HepG2 (cell line): ENCODE results near the gene LTB4R. TPM values are rescaled to one million over a fixed set of nuclear protein-coding genes. Genes with fewer than 3 reads are reported as not detected.
"Not testable (repeated sequence)": the region's sequence is repeated elsewhere in the genome, so short reads cannot be mapped to it uniquely, and the experiment has no call there.

Experiments
- ATAC-seq: fragments of 200-7000 bp; cut with Tn5 transposase; 3 replicates; pipeline ENCODE4 v1.9.1; 2020; ENCODE audit warnings: mild to moderate bottlenecking, moderate library complexity
- BruUV-seq: library from RNA; stranded (reverse); fragments of 400-500 nt; replicated peaks from 2 replicates; lab custom pipeline; 2021; lab: Mats Ljungman, UMichigan
- CTCF ChIA-PET: fragments of 300-600 bp; formaldehyde crosslinking; extraction: SDS; loops from one replicate; lab custom pipeline; 2021; ENCODE audit warnings: low total read pairs, inconsistent platforms, low intra/inter-chr PET ratio; lab: Yijun Ruan, JAX
- POLR2A ChIA-PET: fragments of 350-600 bp; sonication (Branson Sonifier 250); formaldehyde crosslinking; loops from one replicate; lab custom pipeline; 2020; ENCODE audit warnings: antibody characterized with exemption, inconsistent platforms; lab: Yijun Ruan, JAX
- DNase-seq: peaks from one replicate; pipeline ENCODE4 v3.0.0-alpha.2; 2015; ENCODE audit warnings: low spot score
- FAIRE-seq: peaks from 3 replicates; lab custom pipeline; 2011; peaks lifted over from hg19 to GRCh38; lab: Jason Lieb, UNC
- H2AFZ ChIP-seq: one replicate; pipeline ENCODE4 v1.6.1; 2011; ENCODE audit warnings: low read length, inconsistent platforms
- H3K27ac ChIP-seq: fragments of 300-600 bp; 3 replicates; pipeline ENCODE4 v1.8.0; 2011; ENCODE audit warnings: mixed run types, mild to moderate bottlenecking, mixed read lengths, low read length, inconsistent platforms; ENCODE audit not compliant: insufficient read depth; ENCODE audit errors: extremely low read length
- H3K27me3 ChIP-seq, 2 experiments: fragments of 200-600 bp in 1 of 2; 2 replicates in 1 of 2; 3 replicates in 1 of 2; pipeline versions ENCODE4 v1.6.0 to v1.8.0; 2011; ENCODE audit warnings: low read length in 2 of 2, mild to moderate bottlenecking in 2 of 2, moderate library complexity in 2 of 2, inconsistent platforms in 1 of 2; ENCODE audit not compliant: insufficient read depth in 2 of 2, control insufficient read depth in 1 of 2
- H3K36me3 ChIP-seq, 2 experiments: fragments of 200-600 bp in 1 of 2; replicated peaks in 1 of 2; 2 replicates in 1 of 2; 3 replicates in 1 of 2; pipeline versions ENCODE4 v1.5.1 to v1.8.0; 2011; ENCODE audit warnings: low read length in 2 of 2, inconsistent platforms in 1 of 2; ENCODE audit not compliant: insufficient read depth in 2 of 2, control insufficient read depth in 1 of 2
- H3K4me1 ChIP-seq: 2 replicates; pipeline ENCODE4 v1.5.1; 2012; ENCODE audit warnings: low read length, inconsistent platforms; ENCODE audit not compliant: insufficient read depth
- H3K4me2 ChIP-seq: 2 replicates; pipeline ENCODE4 v1.6.0; 2011; ENCODE audit warnings: low read depth, low read length, inconsistent platforms
- H3K4me3 ChIP-seq, 3 experiments: fragments of 200-600 bp in 1 of 3; sonication (generic), shearing (Covaris generic) in 1 of 3; replicated peaks in 1 of 3; 2 replicates each; pipeline ENCODE4 v1.5.1; 2011 to 2016; ENCODE audit warnings: low read length in 3 of 3, inconsistent platforms in 2 of 3, low read depth in 2 of 3, mild to moderate bottlenecking in 2 of 3, control low read depth in 1 of 3, mixed read lengths in 1 of 3; ENCODE audit not compliant: insufficient read depth in 1 of 3
- H3K79me2 ChIP-seq: one replicate; pipeline ENCODE4 v1.6.1; 2011; ENCODE audit warnings: low read length, inconsistent platforms; ENCODE audit not compliant: insufficient read depth
- H3K9ac ChIP-seq: 2 replicates; pipeline ENCODE4 v1.6.0; 2011; ENCODE audit warnings: mild to moderate bottlenecking, low read depth, low read length, inconsistent platforms; ENCODE audit not compliant: insufficient read depth
- H3K9me3 ChIP-seq: 2 replicates; pipeline ENCODE4 v1.5.1; 2012; ENCODE audit warnings: mild to moderate bottlenecking, low read length
- H4K20me1 ChIP-seq: 2 replicates; pipeline ENCODE4 v1.6.0; 2011; ENCODE audit warnings: inconsistent platforms, mild to moderate bottlenecking, low read length, moderate library complexity; ENCODE audit not compliant: insufficient read depth
- CEBPG ChIP-seq: IDR thresholded peaks from 2 replicates; pipeline ENCODE4 v1.6.1; 2016
- ELF3 ChIP-seq: IDR thresholded peaks from 2 replicates; pipeline ENCODE4 v1.6.1; 2016; ENCODE audit warnings: missing genetic modification reagents, missing compliant biosample characterization
- FOXO1 ChIP-seq: sonication (generic); formaldehyde crosslinking; IDR thresholded peaks from 2 replicates; pipeline ENCODE4 v1.4.0; 2020; ENCODE audit warnings: missing genetic modification reagents
- STAG1 ChIP-seq: sonication (generic); formaldehyde crosslinking; IDR thresholded peaks from 2 replicates; pipeline ENCODE4 v1.4.0; 2020; ENCODE audit warnings: missing genetic modification reagents
- THAP11 ChIP-seq: IDR thresholded peaks from 2 replicates; pipeline ENCODE4 v1.6.1; 2016; ENCODE audit warnings: missing biosample characterization, missing genetic modification reagents
- WGBS: methylation state at CpG from one replicate; pipeline ENCODE4 v1.1.6; 2017; ENCODE audit warnings: low lambda C conversion rate; 5-methylcytosine and 5-hydroxymethylcytosine counted together
- in situ Hi-C: cut with HindIII; loops from 2 replicates; pipeline ENCODE4 v1.10.0; 2017; ENCODE audit warnings: low pct_unique_long_range_greater_than_20kb; ENCODE audit not compliant: extremely low pct_ligation_motif_present
- intact Hi-C: fragments of 100-400 bp; cut with micrococcal nuclease; formaldehyde crosslinking; loops from one replicate; pipeline ENCODE4 v1.10.0; 2022; ENCODE audit not compliant: unreplicated experiment
- polyA plus RNA-seq, 8 experiments: library from polyadenylated mRNA; depleted of rRNA in 3 of 8; stranded (reverse) in 7 of 8; unstranded in 1 of 8; fragments of >200 nt; fragmentation: Illumina TruSeq in 4 of 8; extraction: Trizol in 4 of 8; gene quantifications; 2 replicates each; pipeline versions ENCODE4 v1.2.1 to v1.2.3, GENCODE V29; 2011 to 2016; ENCODE audit warnings: low read depth in 4 of 8, missing spikeins in 1 of 8, mixed read lengths in 1 of 8; ENCODE audit not compliant: insufficient read depth in 1 of 8
- total RNA-seq, 5 experiments: library from RNA; depleted of rRNA; stranded (reverse); fragments of >200 nt; fragmentation: Illumina TruSeq; extraction: Trizol; gene quantifications; 2 replicates each; pipeline ENCODE4 v1.2.3, GENCODE V29; 2016; ENCODE audit warnings: low read depth in 1 of 5
- TF ChIP-seq, protein P1 (sequence below): sonication (generic); formaldehyde crosslinking; IDR thresholded peaks from 2 replicates; pipeline ENCODE4 v1.5.1; 2020; ENCODE audit warnings: mild to moderate bottlenecking, missing genetic modification reagents, moderate library complexity
- TF ChIP-seq, protein P2 (sequence below): sonication (generic); formaldehyde crosslinking; IDR thresholded peaks from 2 replicates; pipeline ENCODE4 v1.4.0; 2020; ENCODE audit warnings: missing genetic modification reagents
- TF ChIP-seq, protein P3 (sequence below): IDR thresholded peaks from 2 replicates; pipeline ENCODE4 v1.4.0; 2020; ENCODE audit warnings: mild to moderate bottlenecking, missing genetic modification reagents
- TF ChIP-seq, protein P4 (sequence below): sonication (generic); formaldehyde crosslinking; IDR thresholded peaks from 2 replicates; pipeline ENCODE4 v1.5.0; 2020; ENCODE audit warnings: mild to moderate bottlenecking, missing genetic modification reagents, borderline replicate concordance

The LTB4R gene
- total and polyA plus RNA-seq, 2 of the 13 experiments (the other 11 are each of a cell fraction or from before 2014, with no cell fraction given), result 3.2 to 8.2 TPM

DNA sequence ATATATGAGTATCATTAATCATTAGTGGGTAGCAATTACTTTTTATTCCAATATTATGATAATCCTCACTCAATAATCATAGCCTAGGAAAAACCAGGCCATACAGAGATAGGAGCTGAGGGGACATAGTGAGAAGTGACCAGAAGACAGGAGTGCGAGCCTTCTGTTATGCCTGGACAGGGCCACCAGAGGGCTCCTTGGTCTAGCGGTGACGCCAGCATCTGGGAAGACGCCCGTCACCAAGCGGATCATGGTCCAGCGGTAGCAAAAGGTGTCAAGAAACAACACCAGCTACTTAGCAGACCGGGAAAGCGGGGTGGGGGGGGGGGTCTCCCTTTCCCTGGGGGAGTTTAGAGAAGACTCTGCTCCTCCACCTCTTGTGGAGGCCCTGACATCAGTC lies 16.6 kb downstream of the LTB4R start:
- ChIA-PET POLR2A (interaction anchor here (2.1 to 3.1 kb wide), 3 partner anchors 85 to 110 kb away, joined by 4 to 14 read pairs (median 12); partner anchors contain the start of genes CBLN3, KHNYN and TINF2), CTCF (interaction anchor here (0.9 to 10.2 kb wide), 2 partner anchors 84 to 106 kb away, joined by 3 to 235 read pairs; partner anchors contain the start of genes CBLN3 and KHNYN)
- H3K4me3 ChIP-seq, H3K79me2 ChIP-seq, H3K9ac ChIP-seq, DNase-seq, ATAC-seq, H2AFZ ChIP-seq, BruUV-seq, H3K4me2 ChIP-seq, H3K36me3 ChIP-seq, H3K9me3 ChIP-seq, in situ Hi-C loops, H3K27ac ChIP-seq, H4K20me1 ChIP-seq: not testable (repeated sequence)
- peak; percentile 56 for FAIRE-seq
- WGBS, result 2% methylated on average over 9 of the region's 9 CpGs
- Histone ChIP-seq H3K4me1 (peaks cover 23% of the 10 kb centered on the region), H3K27me3 (peaks cover 30 to 81% of the 10 kb centered on the region in 2 experiments)
- intact Hi-C loops, result loop anchor here (1.0 kb wide), 2 partner anchors 103 to 108 kb away; no protein-coding TSS in a partner anchor
- TF ChIP-seq, protein P1, sequence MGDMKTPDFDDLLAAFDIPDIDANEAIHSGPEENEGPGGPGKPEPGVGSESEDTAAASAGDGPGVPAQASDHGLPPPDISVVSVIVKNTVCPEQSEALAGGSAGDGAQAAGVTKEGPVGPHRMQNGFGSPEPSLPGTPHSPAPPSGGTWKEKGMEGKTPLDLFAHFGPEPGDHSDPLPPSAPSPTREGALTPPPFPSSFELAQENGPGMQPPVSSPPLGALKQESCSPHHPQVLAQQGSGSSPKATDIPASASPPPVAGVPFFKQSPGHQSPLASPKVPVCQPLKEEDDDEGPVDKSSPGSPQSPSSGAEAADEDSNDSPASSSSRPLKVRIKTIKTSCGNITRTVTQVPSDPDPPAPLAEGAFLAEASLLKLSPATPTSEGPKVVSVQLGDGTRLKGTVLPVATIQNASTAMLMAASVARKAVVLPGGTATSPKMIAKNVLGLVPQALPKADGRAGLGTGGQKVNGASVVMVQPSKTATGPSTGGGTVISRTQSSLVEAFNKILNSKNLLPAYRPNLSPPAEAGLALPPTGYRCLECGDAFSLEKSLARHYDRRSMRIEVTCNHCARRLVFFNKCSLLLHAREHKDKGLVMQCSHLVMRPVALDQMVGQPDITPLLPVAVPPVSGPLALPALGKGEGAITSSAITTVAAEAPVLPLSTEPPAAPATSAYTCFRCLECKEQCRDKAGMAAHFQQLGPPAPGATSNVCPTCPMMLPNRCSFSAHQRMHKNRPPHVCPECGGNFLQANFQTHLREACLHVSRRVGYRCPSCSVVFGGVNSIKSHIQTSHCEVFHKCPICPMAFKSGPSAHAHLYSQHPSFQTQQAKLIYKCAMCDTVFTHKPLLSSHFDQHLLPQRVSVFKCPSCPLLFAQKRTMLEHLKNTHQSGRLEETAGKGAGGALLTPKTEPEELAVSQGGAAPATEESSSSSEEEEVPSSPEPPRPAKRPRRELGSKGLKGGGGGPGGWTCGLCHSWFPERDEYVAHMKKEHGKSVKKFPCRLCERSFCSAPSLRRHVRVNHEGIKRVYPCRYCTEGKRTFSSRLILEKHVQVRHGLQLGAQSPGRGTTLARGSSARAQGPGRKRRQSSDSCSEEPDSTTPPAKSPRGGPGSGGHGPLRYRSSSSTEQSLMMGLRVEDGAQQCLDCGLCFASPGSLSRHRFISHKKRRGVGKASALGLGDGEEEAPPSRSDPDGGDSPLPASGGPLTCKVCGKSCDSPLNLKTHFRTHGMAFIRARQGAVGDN (CRISPR knock-in tag), result peak; percentile 39; the same call in 1 of the 2 replicates
- TF ChIP-seq ELF3 (CRISPR knock-in tag), result 0 out of 2 replicates have a peak, but pooled peaks have one; percentile 35
- TF ChIP-seq FOXO1 (CRISPR knock-in tag), result 0 out of 2 replicates have a peak, but pooled peaks have one; percentile 23
- 0 out of 2 replicates have a peak, but pooled peaks have one; percentile 6 for TF ChIP-seq CEBPG (CRISPR knock-in tag)
- peak; percentile 81 for TF ChIP-seq STAG1 (CRISPR knock-in tag)
- TF ChIP-seq, protein P2, sequence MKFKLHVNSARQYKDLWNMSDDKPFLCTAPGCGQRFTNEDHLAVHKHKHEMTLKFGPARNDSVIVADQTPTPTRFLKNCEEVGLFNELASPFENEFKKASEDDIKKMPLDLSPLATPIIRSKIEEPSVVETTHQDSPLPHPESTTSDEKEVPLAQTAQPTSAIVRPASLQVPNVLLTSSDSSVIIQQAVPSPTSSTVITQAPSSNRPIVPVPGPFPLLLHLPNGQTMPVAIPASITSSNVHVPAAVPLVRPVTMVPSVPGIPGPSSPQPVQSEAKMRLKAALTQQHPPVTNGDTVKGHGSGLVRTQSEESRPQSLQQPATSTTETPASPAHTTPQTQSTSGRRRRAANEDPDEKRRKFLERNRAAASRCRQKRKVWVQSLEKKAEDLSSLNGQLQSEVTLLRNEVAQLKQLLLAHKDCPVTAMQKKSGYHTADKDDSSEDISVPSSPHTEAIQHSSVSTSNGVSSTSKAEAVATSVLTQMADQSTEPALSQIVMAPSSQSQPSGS (CRISPR knock-in tag), result peak; percentile 30; the same call in 1 of the 2 replicates
- TF ChIP-seq, protein P3, sequence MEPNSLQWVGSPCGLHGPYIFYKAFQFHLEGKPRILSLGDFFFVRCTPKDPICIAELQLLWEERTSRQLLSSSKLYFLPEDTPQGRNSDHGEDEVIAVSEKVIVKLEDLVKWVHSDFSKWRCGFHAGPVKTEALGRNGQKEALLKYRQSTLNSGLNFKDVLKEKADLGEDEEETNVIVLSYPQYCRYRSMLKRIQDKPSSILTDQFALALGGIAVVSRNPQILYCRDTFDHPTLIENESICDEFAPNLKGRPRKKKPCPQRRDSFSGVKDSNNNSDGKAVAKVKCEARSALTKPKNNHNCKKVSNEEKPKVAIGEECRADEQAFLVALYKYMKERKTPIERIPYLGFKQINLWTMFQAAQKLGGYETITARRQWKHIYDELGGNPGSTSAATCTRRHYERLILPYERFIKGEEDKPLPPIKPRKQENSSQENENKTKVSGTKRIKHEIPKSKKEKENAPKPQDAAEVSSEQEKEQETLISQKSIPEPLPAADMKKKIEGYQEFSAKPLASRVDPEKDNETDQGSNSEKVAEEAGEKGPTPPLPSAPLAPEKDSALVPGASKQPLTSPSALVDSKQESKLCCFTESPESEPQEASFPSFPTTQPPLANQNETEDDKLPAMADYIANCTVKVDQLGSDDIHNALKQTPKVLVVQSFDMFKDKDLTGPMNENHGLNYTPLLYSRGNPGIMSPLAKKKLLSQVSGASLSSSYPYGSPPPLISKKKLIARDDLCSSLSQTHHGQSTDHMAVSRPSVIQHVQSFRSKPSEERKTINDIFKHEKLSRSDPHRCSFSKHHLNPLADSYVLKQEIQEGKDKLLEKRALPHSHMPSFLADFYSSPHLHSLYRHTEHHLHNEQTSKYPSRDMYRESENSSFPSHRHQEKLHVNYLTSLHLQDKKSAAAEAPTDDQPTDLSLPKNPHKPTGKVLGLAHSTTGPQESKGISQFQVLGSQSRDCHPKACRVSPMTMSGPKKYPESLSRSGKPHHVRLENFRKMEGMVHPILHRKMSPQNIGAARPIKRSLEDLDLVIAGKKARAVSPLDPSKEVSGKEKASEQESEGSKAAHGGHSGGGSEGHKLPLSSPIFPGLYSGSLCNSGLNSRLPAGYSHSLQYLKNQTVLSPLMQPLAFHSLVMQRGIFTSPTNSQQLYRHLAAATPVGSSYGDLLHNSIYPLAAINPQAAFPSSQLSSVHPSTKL (CRISPR knock-in tag), result peak; percentile 33; the same call in 1 of the 2 replicates
- TF ChIP-seq, protein P4, sequence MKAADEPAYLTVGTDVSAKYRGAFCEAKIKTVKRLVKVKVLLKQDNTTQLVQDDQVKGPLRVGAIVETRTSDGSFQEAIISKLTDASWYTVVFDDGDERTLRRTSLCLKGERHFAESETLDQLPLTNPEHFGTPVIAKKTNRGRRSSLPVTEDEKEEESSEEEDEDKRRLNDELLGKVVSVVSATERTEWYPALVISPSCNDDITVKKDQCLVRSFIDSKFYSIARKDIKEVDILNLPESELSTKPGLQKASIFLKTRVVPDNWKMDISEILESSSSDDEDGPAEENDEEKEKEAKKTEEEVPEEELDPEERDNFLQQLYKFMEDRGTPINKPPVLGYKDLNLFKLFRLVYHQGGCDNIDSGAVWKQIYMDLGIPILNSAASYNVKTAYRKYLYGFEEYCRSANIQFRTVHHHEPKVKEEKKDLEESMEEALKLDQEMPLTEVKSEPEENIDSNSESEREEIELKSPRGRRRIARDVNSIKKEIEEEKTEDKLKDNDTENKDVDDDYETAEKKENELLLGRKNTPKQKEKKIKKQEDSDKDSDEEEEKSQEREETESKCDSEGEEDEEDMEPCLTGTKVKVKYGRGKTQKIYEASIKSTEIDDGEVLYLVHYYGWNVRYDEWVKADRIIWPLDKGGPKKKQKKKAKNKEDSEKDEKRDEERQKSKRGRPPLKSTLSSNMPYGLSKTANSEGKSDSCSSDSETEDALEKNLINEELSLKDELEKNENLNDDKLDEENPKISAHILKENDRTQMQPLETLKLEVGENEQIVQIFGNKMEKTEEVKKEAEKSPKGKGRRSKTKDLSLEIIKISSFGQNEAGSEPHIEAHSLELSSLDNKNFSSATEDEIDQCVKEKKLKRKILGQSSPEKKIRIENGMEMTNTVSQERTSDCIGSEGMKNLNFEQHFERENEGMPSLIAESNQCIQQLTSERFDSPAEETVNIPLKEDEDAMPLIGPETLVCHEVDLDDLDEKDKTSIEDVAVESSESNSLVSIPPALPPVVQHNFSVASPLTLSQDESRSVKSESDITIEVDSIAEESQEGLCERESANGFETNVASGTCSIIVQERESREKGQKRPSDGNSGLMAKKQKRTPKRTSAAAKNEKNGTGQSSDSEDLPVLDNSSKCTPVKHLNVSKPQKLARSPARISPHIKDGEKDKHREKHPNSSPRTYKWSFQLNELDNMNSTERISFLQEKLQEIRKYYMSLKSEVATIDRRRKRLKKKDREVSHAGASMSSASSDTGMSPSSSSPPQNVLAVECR, result 0 out of 2 replicates have a peak, but pooled peaks have one; percentile 35
- TF ChIP-seq THAP11 (CRISPR knock-in tag), result 0 out of 2 replicates have a peak, but pooled peaks have one; percentile 31
